A549 (cell line): ENCODE data around the gene ANKAR.
"Not testable (repeated sequence)": the region's sequence is repeated elsewhere in the genome, so short reads cannot be mapped to it uniquely, and the experiment has no call there.

Experiments
- CHD2 ChIP-seq: fragments of 150-350 bp; IDR thresholded peaks from 2 replicates; pipeline ENCODE4 v1.6.1; 2014; ENCODE audit warnings: low read length; ENCODE audit not compliant: partially characterized antibody
- EP300 ChIP-seq, 2 experiments: fragments of >200 bp; sonication (Bioruptor Twin); formaldehyde crosslinking; IDR thresholded peaks; 2 replicates in 1 of 2; 3 replicates in 1 of 2; pipeline ENCODE4 v1.6.1; 2016 to 2017
- ZFP36 ChIP-seq: fragments of 450-650 bp; IDR thresholded peaks from 2 replicates; pipeline ENCODE4 v1.6.1; 2014; ENCODE audit warnings: borderline replicate concordance; ENCODE audit not compliant: partially characterized antibody
- TF ChIP-seq, protein P1 (sequence below): fragments of >200 bp; sonication (Bioruptor Twin); formaldehyde crosslinking; IDR thresholded peaks from 3 replicates; pipeline ENCODE4 v1.5.1; 2016
- TF ChIP-seq, protein P2 (sequence below): IDR thresholded peaks from 2 replicates; pipeline ENCODE4 v1.6.1; 2012
- TF ChIP-seq, protein P3 (sequence below): fragments of 450-650 bp; IDR thresholded peaks from 2 replicates; pipeline ENCODE4 v1.6.1; 2014; ENCODE audit warnings: antibody characterized with exemption

DNA sequence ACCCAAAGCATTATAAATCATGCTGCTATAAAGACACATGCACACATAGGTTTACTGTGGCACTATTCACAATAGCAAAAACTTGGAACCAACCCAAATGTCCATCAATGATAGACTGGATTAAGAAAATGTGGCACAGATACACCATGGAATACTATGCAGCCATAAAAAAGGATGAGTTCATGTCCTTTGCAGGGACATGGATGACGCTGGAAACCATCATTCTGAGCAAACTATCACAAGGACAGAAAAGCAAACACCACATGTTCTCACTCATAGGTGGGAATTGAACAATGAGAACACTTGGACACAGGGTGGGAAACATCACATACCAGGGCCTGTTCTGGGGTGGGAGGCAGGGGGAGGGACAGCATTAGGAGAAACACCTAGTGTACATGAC, 43.1 kb downstream of the ANKAR start:
- TF ChIP-seq CHD2; ZFP36; EP300 (IDR thresholded peaks at IDR 0.05): not testable (repeated sequence)
- TF ChIP-seq, protein P1, sequence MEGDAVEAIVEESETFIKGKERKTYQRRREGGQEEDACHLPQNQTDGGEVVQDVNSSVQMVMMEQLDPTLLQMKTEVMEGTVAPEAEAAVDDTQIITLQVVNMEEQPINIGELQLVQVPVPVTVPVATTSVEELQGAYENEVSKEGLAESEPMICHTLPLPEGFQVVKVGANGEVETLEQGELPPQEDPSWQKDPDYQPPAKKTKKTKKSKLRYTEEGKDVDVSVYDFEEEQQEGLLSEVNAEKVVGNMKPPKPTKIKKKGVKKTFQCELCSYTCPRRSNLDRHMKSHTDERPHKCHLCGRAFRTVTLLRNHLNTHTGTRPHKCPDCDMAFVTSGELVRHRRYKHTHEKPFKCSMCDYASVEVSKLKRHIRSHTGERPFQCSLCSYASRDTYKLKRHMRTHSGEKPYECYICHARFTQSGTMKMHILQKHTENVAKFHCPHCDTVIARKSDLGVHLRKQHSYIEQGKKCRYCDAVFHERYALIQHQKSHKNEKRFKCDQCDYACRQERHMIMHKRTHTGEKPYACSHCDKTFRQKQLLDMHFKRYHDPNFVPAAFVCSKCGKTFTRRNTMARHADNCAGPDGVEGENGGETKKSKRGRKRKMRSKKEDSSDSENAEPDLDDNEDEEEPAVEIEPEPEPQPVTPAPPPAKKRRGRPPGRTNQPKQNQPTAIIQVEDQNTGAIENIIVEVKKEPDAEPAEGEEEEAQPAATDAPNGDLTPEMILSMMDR: not testable (repeated sequence)
- TF ChIP-seq, protein P2, sequence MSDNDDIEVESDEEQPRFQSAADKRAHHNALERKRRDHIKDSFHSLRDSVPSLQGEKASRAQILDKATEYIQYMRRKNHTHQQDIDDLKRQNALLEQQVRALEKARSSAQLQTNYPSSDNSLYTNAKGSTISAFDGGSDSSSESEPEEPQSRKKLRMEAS: not testable (repeated sequence)
- TF ChIP-seq, protein P3, sequence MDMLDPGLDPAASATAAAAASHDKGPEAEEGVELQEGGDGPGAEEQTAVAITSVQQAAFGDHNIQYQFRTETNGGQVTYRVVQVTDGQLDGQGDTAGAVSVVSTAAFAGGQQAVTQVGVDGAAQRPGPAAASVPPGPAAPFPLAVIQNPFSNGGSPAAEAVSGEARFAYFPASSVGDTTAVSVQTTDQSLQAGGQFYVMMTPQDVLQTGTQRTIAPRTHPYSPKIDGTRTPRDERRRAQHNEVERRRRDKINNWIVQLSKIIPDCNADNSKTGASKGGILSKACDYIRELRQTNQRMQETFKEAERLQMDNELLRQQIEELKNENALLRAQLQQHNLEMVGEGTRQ: not testable (repeated sequence)
